ENCODE results near the gene SUOX. TPM values are rescaled to one million over a fixed set of nuclear protein-coding genes. Genes with fewer than 3 reads are reported as not detected.

The SUOX gene
- total RNA-seq, 1 donor from 2014 or later = 29.7 TPM

DNA sequence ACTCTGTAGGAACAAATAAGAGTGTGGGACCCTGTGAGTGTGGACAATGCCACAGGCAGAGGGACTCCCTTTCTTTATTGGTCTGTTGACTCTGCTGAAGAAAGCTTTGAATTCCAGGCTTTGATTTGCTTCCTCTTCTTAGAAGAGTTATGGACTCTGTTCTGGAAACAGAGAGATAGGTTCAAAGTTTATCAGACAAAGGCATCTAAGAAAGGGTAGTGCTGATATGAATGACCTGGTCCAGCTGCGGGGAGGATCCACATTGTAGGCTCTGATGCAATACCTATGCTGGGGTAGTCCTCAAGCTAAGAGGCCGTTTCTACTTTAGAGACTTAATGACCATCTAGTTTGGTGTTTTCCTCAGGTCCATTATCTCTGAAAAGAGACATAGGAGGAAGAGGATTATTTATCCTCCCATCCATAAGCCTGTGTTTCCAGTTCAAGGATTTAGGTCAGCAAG, 13.1 kb downstream of the SUOX start:
- intact Hi-C loops (cut with DNase I) = no loop called here
- DNase-seq = no peak
- ATAC-seq (ENCODE audit: poor library complexity) = no peak

DNA sequence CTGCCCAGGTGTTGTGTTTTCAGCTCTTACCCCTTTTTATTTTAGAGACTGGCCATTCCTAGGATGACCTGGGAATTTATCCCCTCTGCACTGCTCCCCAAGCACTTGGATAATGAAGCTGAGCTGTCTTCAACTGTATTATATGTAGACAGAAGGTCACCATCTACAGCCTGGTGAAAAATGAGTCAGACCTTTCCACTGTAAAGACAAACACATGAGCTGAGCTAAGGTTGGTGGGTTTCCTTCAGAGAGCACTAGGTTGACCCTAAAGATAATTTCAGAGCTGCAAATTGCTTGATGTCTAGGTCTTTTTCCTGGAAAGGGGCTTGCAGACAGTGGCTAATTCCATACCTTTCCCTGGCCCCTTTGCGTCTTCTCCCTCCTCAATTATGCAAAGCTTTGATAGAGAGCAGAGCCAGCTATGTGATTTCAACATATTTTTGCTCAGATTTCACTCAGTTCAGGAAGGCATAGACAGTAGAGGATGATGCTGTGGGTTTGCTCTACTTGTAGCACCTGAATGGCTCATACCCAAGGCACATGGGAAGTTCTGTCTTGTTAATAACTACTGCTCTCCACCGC, 14.5 kb downstream of the SUOX start:
- no peak for DNase-seq
- intact Hi-C loops (cut with DNase I) = no loop called here
- no peak for ATAC-seq (ENCODE audit: poor library complexity)

GRCh38 chr12:56013482-56013881, 16.4 kb downstream of the SUOX start:
- intact Hi-C loops (cut with DNase I) = no loop called here
- DNase-seq (no peak), ATAC-seq (ENCODE audit: poor library complexity) (no peak)

- intact Hi-C loops (cut with DNase I) = no loop called here
- ATAC-seq (ENCODE audit: poor library complexity) (no peak), DNase-seq (no peak)
Observed at GRCh38 chr12:56014205-56014604, 17.1 kb downstream of the SUOX start.

GRCh38 chr12:56017181-56017580, 20.1 kb downstream of the SUOX start:
- intact Hi-C loops (cut with DNase I) = no loop called here
- DNase-seq (no peak), ATAC-seq (ENCODE audit: poor library complexity) (no peak)

- ATAC-seq (ENCODE audit: poor library complexity) (no peak), DNase-seq (no peak)
- intact Hi-C loops (cut with DNase I) = no loop called here
Observed at GRCh38 chr12:56018356-56018755, 21.3 kb downstream of the SUOX start.

GRCh38 chr12:56020423-56021184, 23.5 kb downstream of the SUOX start, which contains the start of gene IKZF4:
Gene IKZF4 (plus strand): TSS chr12:56021043. CDS start chr12:56021494, 451 bp downstream.
- peak; percentile 61 for DNase-seq
- peak; percentile 65 for ATAC-seq (ENCODE audit: poor library complexity)
- intact Hi-C loops (cut with DNase I) = no loop called here

DNA sequence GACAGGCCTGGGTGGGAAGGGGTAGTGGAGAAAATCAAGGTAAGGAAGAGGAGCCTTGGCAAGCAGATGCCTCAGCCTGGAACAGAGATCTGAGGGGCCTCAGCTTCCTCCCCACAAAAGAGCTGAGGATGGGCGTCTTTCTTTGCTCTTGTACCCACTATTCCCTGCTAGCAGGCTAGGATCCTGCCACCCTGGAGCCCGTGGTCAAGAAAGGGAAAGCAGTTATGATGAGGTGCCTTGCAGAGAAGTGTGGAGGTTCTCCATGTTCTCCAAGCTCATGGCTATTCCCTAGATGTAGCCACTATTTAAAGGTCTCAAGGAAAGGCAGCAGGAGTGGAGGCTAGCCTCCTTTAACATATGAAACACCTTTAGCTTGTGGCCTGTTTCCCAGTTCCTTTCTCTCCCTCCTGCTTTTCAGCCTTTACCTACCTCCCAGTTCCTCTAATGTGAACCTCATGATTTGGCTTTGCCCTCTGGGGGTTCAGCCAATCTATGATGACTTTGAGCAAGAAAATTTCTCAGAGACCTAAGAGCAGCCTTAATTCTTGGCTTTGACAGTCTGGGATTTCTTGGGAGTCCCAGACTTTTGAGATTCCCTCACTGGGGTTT, 24.9 kb downstream of the SUOX start:
- intact Hi-C loops (cut with DNase I) = no loop called here

GRCh38 chr12:56028511-56029165, 31.6 kb downstream of the SUOX start:
- ATAC-seq (ENCODE audit: poor library complexity) (no peak), DNase-seq (no peak)
- intact Hi-C loops (cut with DNase I) = no loop called here

More for the DNA sequence above, 24.9 kb downstream of the SUOX start:
- ATAC-seq (ENCODE audit: poor library complexity) (no peak), DNase-seq (no peak)

DNA sequence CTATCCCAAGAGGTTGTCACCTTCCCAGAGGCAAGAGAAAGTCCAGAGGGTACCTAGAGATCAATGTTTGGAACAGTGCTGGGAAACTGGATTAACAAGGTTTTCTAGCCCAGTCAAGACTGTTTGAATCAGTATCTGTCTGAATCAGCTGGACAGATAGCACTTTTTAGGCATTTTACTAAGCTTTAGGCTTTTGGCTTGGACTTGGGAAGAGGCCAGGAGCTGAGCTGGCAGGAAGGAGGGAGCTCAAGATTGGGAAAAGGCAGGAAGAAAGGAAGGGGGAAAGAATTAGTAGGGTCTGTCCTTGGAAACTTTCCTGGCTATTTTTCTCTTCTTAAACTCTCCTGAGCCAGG, 32.1 kb downstream of the SUOX start:
- no peak for DNase-seq
- no peak for ATAC-seq (ENCODE audit: poor library complexity)
- intact Hi-C loops (cut with DNase I) = no loop called here

GRCh38 chr12:56029666-56030293, 32.7 kb downstream of the SUOX start:
- DNase-seq (no peak), ATAC-seq (ENCODE audit: poor library complexity) (peak; percentile 43)
- intact Hi-C loops (cut with DNase I) = no loop called here

DNA sequence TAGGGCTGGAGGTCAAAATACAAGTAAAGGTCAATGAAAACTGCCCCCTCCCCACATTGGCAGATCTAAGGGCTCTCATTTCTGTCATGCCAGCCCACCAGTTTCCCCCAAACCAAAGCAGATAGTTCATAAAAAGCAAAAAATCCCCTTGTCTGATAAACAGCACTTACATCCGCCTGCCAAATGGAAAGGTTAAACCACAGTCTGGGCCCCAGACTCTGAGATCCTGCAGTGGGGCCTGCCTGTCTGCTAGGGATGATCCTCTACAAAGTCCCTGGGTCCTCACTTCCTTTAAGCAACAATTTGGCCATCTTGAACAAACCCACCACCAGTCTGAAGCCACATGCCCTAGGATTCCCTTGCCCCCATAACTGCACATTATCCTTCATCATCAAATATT, 34.9 kb downstream of the SUOX start:
- intact Hi-C loops (cut with DNase I) = no loop called here
- ATAC-seq (ENCODE audit: poor library complexity) = no peak
- DNase-seq = no peak

DNA sequence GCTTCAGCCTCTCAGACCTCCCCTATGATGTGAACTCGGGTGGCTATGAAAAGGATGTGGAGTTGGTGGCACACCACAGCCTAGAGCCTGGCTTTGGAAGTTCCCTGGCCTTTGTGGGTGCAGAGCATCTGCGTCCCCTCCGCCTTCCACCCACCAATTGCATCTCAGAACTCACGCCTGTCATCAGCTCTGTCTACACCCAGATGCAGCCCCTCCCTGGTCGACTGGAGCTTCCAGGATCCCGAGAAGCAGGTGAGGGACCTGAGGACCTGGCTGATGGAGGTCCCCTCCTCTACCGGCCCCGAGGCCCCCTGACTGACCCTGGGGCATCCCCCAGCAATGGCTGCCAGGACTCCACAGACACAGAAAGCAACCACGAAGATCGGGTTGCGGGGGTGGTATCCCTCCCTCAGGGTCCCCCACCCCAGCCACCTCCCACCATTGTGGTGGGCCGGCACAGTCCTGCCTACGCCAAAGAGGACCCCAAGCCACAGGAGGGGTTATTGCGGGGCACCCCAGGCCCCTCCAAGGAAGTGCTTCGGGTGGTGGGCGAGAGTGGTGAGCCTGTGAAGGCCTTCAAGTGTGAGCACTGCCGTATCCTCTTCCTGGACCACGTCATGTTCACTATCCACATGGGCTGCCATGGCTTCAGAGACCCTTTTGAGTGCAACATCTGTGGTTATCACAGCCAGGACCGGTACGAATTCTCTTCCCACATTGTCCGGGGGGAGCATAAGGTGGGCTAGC, 37.7 kb downstream of the SUOX start:
- DNase-seq (no peak), ATAC-seq (ENCODE audit: poor library complexity) (no peak)
- intact Hi-C loops (cut with DNase I) = no loop called here

GRCh38 chr12:56037161-56037560, 40.1 kb downstream of the SUOX start:
- DNase-seq = no peak
- ATAC-seq (ENCODE audit: poor library complexity) = no peak
- intact Hi-C loops (cut with DNase I) = no loop called here

DNA sequence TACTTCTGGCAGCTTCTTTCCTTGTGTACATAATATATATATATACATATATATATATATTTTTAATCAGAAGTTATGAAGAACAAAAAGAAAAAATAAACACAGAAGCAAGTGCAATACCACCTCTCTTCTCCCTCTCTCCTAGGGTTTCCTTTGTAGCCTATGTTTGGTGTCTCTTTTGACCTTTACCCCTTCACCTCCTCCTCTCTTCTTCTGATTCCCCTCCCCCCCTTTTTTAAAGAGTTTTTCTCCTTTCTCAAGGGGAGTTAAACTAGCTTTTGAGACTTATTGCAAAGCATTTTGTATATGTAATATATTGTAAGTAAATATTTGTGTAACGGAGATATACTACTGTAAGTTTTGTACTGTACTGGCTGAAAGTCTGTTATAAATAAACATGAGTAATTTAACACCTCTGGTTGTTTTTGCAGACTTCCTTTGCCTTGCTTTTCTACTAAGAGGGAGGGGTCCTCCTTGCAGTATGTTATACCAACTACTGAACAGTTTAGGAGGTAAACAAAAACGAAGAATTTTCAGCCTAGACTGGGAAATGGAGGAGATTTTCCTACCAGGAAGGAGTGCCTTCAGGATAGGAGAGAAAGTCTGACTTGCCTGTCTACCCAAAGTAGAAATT, 41.1 kb downstream of the SUOX start:
- intact Hi-C loops (cut with DNase I) = no loop called here
- DNase-seq (no peak), ATAC-seq (ENCODE audit: poor library complexity) (no peak)

- DNase-seq (no peak), ATAC-seq (ENCODE audit: poor library complexity) (no peak)
- intact Hi-C loops (cut with DNase I) = loop anchor here (5.0 kb wide), 1 partner anchor 43 kb away; the partner anchor contains the start of gene SUOX
Observed at GRCh38 chr12:56040151-56040550, 43.1 kb downstream of the SUOX start.

- intact Hi-C loops (cut with DNase I) = loop anchor here (5.0 kb wide), 1 partner anchor 44 kb away; the partner anchor contains the start of gene SUOX
- DNase-seq = no peak
- no peak for ATAC-seq (ENCODE audit: poor library complexity)
Observed at GRCh38 chr12:56040963-56041551, 44.0 kb downstream of the SUOX start.

Data from Right ventricle myocardium superior (tissue), 1 donor.